Tongue (tissue), 2 donors: Measurements from ENCODE around the gene SLC44A3. TPM values are rescaled to one million over a fixed set of nuclear protein-coding genes. Genes with fewer than 3 reads are reported as not detected.

ENCODE experiments used
- DNase-seq: peaks from one replicate; pipeline ENCODE4 v3.0.0-alpha.2; 2015
- total RNA-seq: library from RNA; depleted of rRNA; stranded (reverse); fragments of >200 nt; gene quantifications from one replicate; pipeline ENCODE4 v1.2.3, GENCODE V29; 2014

Gene SLC44A3, protein sequence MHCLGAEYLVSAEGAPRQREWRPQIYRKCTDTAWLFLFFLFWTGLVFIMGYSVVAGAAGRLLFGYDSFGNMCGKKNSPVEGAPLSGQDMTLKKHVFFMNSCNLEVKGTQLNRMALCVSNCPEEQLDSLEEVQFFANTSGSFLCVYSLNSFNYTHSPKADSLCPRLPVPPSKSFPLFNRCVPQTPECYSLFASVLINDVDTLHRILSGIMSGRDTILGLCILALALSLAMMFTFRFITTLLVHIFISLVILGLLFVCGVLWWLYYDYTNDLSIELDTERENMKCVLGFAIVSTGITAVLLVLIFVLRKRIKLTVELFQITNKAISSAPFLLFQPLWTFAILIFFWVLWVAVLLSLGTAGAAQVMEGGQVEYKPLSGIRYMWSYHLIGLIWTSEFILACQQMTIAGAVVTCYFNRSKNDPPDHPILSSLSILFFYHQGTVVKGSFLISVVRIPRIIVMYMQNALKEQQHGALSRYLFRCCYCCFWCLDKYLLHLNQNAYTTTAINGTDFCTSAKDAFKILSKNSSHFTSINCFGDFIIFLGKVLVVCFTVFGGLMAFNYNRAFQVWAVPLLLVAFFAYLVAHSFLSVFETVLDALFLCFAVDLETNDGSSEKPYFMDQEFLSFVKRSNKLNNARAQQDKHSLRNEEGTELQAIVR
- total RNA-seq = 3.3 TPM

GRCh38 chr1:94819945-94820746 lies at the start of gene SLC44A3:
Gene SLC44A3, plus strand, starts transcription at chr1:94820357. Its CDS starts 95 bp downstream, at chr1:94820452.
- DNase-seq = peak; percentile 70

- no peak for DNase-seq
Measured at GRCh38 chr1:94772230-94772641, 47.9 kb upstream of the SLC44A3 start.

- DNase-seq = no peak
Measured at GRCh38 chr1:94772845-94773244, 47.3 kb upstream of the SLC44A3 start.

- no peak for DNase-seq
Measured at GRCh38 chr1:94773296-94773809, 46.8 kb upstream of the SLC44A3 start.

DNA sequence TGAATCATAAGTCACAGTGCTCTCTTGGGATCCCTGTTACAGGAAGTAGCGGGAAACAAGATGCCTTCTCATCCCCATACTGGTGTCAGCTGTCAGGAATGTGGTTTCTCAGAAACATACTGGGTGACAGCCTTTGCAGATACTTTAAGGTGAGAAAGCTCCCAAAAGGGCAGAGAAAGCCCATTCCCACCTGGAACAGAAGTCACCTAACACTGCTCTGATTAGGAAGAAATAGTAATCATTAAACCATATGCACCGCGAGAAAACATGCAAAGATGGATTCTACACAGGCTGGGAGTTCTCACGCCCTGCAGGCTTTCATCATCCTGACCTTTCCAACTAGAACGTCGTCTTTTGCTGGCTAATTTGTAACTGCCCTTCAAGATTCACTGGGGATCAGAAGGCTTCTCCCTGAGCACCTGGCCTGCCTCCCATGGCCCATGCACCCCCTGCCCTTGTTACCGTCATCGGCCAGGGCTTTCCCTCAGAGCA lies 46.2 kb upstream of the SLC44A3 start:
- DNase-seq = no peak

- no peak for DNase-seq
Measured at GRCh38 chr1:94776474-94776873, 43.7 kb upstream of the SLC44A3 start.

DNA sequence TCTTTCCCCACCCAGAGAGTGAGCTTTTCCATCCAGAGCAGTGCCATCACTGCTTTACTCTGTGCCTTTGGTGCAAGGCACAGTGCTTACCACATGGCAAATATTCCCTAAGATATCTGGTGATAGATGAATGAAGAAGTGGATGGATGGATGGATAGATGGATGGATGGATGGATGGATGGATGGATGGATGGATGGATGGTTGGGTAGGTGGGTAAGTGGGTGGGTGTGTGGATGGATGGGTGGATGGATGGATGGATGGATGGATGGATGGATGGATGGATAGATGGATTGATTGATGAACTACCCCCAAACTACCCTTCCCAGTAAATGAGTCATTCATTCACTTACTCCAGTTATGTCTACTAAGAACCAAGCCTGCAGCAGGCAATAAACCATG lies 42.9 kb upstream of the SLC44A3 start:
- DNase-seq = no peak

GRCh38 chr1:94778808-94779207 lies 41.3 kb upstream of the SLC44A3 start:
- no peak for DNase-seq

- DNase-seq = peak; percentile 48
Measured at GRCh38 chr1:94783342-94784189, 36.6 kb upstream of the SLC44A3 start.

GRCh38 chr1:94784190-94784515 lies 36.0 kb upstream of the SLC44A3 start:
- DNase-seq = no peak

DNA sequence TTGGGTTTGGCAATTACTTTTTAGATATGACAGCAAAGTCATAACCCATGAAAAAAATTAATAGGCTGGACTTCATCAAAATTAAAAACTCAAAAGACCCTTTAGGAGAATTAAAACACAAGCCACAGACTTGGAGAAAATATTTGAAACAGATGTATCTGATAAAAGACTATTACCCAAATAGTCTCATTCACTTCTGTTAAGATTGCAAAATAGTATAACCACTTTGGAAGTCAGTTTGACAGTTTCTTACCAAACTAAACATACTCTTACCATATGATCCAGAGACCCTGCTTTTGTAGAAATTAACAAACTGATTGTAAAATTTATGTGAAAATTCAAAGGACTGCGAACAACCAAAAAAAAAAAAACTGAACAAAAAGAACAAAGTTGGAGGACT lies 32.5 kb upstream of the SLC44A3 start:
- DNase-seq = no peak

DNA sequence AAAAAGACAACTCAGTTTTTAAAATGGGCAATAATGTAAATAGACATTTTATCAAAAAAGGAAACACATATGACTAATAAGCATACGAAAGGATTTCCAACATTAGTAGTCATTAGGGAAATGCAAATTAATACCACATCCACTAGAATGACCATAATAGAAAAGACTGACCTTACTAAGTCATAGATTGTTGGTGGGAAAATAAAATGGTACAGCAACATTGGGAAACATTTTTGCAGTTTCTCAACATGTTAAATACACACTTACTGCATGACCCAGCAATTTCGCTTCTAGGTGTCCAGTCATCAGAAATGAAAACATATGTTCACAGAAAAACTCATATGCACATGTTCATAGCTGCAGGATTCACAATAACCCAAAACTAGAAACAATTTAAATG lies 29.9 kb upstream of the SLC44A3 start:
- DNase-seq = no peak

DNA sequence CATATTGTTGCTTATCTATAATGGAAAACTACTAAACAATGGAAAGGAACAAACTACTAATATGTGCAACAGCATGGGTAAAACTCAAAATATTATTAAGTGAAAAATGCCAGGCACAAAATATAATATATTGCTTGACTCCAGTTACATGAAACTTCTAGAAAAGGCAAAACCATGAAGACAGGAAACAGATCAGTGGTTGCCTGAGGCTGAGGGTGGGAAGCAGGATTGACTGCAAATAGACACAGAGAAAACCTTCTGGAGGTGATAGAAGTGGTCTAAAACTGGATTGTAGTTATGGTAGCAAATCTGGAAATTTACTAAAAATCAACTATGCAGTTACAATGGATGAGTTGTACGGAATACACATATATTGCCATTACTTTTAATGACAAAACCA lies 29.5 kb upstream of the SLC44A3 start:
- no peak for DNase-seq

- DNase-seq = no peak
Measured at GRCh38 chr1:94792473-94793295, 27.5 kb upstream of the SLC44A3 start.

DNA sequence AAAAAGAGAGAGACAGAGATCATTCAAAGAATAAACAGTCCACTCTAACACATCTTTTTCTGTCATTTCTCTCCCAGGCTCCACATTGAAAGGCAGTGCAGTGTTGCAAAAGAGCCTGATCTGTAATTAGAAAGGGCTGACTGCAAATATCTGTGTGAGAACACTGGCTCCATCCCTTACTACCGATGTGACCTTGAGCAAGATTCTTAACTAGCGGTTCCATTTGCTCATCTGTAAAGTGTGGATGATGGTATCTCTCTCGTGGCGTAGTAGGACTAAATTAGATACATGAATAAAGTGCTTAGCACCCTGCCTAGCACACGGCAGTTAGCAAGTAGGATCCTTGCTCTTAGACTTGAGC lies 26.9 kb upstream of the SLC44A3 start:
- DNase-seq = no peak

DNA sequence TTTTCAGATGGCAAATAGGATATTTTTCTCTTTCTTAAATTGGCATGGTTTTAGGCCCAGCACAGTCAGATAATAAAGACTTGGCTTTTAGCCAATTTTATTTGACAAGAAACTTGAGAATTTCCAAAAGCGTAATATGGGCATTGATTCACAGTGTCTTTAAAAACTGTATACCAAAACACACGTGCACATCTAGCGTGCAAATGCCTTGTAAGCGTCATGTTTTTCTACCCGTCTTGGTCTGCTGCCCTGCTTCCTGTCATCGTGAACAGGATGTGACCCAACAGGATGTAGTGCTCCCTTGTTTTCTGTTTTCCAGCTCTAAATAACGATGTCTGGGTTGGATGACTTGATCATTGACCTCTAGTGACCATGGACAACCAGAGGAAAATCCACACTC lies 24.7 kb upstream of the SLC44A3 start:
- peak; percentile 14 for DNase-seq

DNA sequence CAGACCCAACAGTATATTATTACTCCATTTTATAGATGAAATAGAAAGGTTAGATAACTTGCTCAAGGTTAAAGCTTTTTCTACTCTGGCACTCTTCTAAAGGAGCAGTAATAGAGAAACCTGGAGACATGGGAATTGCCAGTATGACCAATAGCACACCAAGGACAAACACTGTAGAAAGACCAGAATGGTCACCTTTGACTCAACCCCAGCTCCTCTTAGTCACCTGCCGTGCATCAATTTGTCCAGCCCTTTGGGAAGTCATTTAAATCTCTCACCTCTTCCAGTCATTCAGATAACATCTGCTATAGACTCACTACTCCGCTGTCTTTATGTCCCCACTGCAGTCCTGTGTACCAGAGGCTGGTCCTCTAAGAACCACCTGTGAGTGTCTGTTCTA lies 23.9 kb upstream of the SLC44A3 start:
- DNase-seq = no peak

- no peak for DNase-seq
Measured at GRCh38 chr1:94797291-94797690, 22.9 kb upstream of the SLC44A3 start.

DNA sequence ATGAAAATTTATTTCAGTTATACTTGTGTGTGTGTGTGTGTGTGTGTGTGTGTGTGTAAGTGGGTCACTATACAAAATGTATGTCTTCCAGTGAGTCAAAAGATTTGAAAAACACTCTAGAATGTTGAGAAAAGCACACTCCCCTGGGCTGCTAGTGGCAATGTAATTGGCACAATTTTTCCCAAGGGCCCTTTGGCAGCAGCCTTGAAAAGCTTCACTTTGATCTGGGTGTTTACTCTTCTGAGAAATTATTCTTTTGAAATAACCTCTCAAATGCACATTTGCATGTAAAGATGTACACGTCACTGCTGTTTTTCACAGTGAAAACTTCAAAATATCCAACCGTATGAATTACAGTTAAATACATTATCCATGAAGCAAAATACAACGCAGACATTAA lies 22.1 kb upstream of the SLC44A3 start:
- DNase-seq = no peak

- DNase-seq = no peak
Measured at GRCh38 chr1:94798462-94798861, 21.7 kb upstream of the SLC44A3 start.

GRCh38 chr1:94799206-94799605 lies 21.0 kb upstream of the SLC44A3 start:
- DNase-seq = no peak
